Measurements from ENCODE around the gene AKAP12.
A peak's percentile ranks its signal among the peaks of the same experiment; 100 is the strongest.

AKAP12 gene, protein sequence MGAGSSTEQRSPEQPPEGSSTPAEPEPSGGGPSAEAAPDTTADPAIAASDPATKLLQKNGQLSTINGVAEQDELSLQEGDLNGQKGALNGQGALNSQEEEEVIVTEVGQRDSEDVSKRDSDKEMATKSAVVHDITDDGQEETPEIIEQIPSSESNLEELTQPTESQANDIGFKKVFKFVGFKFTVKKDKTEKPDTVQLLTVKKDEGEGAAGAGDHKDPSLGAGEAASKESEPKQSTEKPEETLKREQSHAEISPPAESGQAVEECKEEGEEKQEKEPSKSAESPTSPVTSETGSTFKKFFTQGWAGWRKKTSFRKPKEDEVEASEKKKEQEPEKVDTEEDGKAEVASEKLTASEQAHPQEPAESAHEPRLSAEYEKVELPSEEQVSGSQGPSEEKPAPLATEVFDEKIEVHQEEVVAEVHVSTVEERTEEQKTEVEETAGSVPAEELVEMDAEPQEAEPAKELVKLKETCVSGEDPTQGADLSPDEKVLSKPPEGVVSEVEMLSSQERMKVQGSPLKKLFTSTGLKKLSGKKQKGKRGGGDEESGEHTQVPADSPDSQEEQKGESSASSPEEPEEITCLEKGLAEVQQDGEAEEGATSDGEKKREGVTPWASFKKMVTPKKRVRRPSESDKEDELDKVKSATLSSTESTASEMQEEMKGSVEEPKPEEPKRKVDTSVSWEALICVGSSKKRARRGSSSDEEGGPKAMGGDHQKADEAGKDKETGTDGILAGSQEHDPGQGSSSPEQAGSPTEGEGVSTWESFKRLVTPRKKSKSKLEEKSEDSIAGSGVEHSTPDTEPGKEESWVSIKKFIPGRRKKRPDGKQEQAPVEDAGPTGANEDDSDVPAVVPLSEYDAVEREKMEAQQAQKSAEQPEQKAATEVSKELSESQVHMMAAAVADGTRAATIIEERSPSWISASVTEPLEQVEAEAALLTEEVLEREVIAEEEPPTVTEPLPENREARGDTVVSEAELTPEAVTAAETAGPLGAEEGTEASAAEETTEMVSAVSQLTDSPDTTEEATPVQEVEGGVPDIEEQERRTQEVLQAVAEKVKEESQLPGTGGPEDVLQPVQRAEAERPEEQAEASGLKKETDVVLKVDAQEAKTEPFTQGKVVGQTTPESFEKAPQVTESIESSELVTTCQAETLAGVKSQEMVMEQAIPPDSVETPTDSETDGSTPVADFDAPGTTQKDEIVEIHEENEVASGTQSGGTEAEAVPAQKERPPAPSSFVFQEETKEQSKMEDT (N-terminal part only)

DNA sequence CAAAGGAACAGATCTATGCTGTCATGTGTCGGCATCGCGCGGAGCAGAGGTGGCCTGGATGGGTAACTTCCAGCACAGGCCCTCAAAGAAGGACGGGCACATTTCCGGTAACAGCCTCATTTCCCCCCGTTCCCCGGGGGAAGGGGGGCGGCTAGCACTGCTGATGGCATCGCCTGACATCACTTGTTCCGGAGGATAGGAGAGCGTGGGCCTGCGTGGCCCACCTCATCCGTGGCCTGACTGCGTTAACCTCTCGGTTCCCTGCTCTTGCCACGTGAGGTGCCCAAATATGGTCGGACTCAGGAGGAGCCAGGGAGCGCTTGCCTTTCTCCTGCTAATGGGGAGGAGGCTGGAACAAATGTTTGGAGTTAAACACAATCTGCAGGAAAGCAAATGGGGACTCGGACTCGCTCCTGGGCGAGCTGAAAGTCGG is at the start of gene AKAP12:
AKAP12 (plus strand) TSS at position 365 of the 433 bp plus-strand sequence. CDS start 596 bp downstream, outside the sequence.
- Histone ChIP-seq H3K4me1 (ENCODE audit: insufficient read depth, low read length) (peaks cover 8% of the 10 kb centered on the region), H3K27me3 (ENCODE audit: control insufficient read depth in 1 of 2, insufficient read depth in 2 of 2, low read length in 2 of 2) (no peaks in the 10 kb centered on the region), H3K4me3 (ENCODE audit: low read depth in 1 of 2, low read length in 2 of 2) (peak within 1 kb of the TSS; percentile 93 to 94), H3K9ac (ENCODE audit: low read length) (peak within 1 kb of the TSS; percentile 95), H3K27ac (ENCODE audit: low read depth, low read length) (peak within 1 kb of the TSS; percentile 91), H3K36me3 (ENCODE audit: insufficient read depth, low read length) (no peaks in the 10 kb centered on the region), H3K9me3 (ENCODE audit: low read length) (no peaks in the 10 kb centered on the region)

DNA sequence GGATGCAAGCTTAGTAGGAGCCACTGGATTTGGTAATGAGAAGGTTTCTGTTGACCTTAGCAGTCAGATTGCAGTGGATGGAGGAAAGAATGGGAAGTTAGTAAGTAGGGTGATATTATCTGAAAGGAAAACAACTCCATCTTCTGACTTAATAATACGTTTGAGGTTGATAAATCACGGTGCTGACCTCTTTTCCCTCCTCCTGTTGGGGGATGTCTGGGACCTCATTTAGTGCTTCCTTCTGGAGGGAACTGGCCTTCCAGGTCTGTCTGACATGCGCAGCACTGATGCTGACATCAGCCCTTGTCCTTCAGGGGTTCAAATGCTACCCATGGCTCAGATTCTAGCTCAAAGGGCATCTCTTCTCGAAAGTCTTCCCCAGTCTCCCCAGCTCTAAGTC is 48.2 kb upstream of the AKAP12 start:
- Histone ChIP-seq H3K9ac (ENCODE audit: low read length) (no peak overlapping the region), H3K9me3 (ENCODE audit: low read length) (no peaks in the 10 kb centered on the region), H3K4me3 (ENCODE audit: low read depth in 1 of 2, low read length in 2 of 2) (no peak overlapping the region), H3K36me3 (ENCODE audit: insufficient read depth, low read length) (no peaks in the 10 kb centered on the region), H3K4me1 (ENCODE audit: insufficient read depth, low read length) (no peaks in the 10 kb centered on the region), H3K27ac (ENCODE audit: low read depth, low read length) (no peak overlapping the region), H3K27me3 (ENCODE audit: control insufficient read depth in 1 of 2, insufficient read depth in 2 of 2, low read length in 2 of 2) (no peaks in the 10 kb centered on the region)

DNA sequence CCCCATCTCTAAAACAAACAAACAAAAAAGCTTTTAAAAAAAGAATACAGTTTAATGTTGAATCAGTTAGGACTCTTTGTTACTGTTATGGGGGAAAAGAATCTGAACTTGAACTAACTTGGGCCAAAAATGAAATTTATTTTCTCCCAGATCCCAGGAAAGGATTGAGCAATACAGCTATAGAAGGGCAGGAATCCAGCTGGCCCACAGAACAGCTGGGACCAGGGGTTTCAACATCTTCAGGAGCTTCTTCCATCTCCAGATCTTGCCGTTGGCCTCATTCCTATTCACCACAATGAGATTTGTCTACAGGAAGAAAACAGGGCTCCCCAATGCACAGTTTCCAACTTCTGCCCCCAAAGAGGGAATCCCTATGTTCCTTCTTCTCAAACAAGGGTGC is 43.2 kb upstream of the AKAP12 start:
- H3K4me3 ChIP-seq (ENCODE audit: low read depth in 1 of 2, low read length in 2 of 2): no peak overlapping the region
- no peak overlapping the region for H3K27ac ChIP-seq (ENCODE audit: low read depth, low read length)
- H3K4me1 ChIP-seq (ENCODE audit: insufficient read depth, low read length): no peaks in the 10 kb centered on the region
- H3K36me3 ChIP-seq (ENCODE audit: insufficient read depth, low read length): no peaks in the 10 kb centered on the region
- H3K9me3 ChIP-seq (ENCODE audit: low read length): no peaks in the 10 kb centered on the region
- H3K9ac ChIP-seq (ENCODE audit: low read length): no peak overlapping the region
- H3K27me3 ChIP-seq (ENCODE audit: control insufficient read depth in 1 of 2, insufficient read depth in 2 of 2, low read length in 2 of 2): no peaks in the 10 kb centered on the region

DNA sequence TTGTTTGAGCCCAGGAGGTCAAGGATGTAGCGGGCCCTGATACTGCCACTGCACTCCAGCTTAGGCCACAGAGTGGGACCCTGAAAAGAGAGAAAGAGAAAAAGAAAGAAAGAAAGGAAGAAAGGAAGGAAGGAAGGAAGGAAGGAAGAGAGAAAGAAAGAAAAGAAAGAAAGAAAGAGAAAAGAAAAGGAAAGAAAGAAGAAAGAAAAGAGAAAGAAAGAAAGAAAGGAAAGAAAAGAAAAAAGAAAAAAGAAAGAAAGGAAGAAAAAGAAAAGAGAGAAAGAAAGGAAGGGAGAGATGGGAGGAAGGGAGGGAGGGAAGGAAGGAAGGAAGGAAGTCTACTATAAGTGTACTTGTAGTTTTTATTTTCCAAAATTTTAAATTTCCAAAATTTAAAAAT is 42.2 kb upstream of the AKAP12 start:
- H3K9me3 ChIP-seq (ENCODE audit: low read length): no peaks in the 10 kb centered on the region
- no peaks in the 10 kb centered on the region for H3K27me3 ChIP-seq (ENCODE audit: control insufficient read depth in 1 of 2, insufficient read depth in 2 of 2, low read length in 2 of 2)
- no peak overlapping the region for H3K27ac ChIP-seq (ENCODE audit: low read depth, low read length)
- H3K4me1 ChIP-seq (ENCODE audit: insufficient read depth, low read length): no peaks in the 10 kb centered on the region
- no peak overlapping the region for H3K9ac ChIP-seq (ENCODE audit: low read length)
- H3K36me3 ChIP-seq (ENCODE audit: insufficient read depth, low read length): no peaks in the 10 kb centered on the region
- H3K4me3 ChIP-seq (ENCODE audit: low read depth in 1 of 2, low read length in 2 of 2): no peak overlapping the region

DNA sequence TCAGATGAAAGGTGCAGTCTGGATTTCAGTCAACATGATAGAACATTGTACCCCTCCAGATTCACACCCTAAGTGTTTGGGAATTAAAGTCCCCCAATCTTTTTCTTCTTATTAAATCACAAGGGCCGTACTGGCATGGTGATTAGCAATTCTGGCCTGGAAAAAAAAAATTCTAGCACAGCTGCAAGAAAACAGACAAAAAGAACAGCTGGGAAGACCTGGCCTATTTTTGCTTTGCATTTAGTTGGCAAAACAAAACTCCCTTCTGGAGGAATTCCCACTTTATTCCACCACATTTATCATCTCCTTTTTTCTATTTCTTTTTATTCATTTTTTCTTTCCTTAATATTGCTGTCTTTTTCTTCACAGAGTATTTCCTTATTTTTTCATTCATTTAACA is 39.8 kb upstream of the AKAP12 start:
- H3K9ac ChIP-seq (ENCODE audit: low read length): no peak overlapping the region
- no peak overlapping the region for H3K4me3 ChIP-seq (ENCODE audit: low read depth in 1 of 2, low read length in 2 of 2)
- no peak overlapping the region for H3K27ac ChIP-seq (ENCODE audit: low read depth, low read length)
- H3K36me3 ChIP-seq (ENCODE audit: insufficient read depth, low read length): no peaks in the 10 kb centered on the region
- H3K4me1 ChIP-seq (ENCODE audit: insufficient read depth, low read length): no peaks in the 10 kb centered on the region
- H3K9me3 ChIP-seq (ENCODE audit: low read length): no peaks in the 10 kb centered on the region
- H3K27me3 ChIP-seq (ENCODE audit: control insufficient read depth in 1 of 2, insufficient read depth in 2 of 2, low read length in 2 of 2): no peaks in the 10 kb centered on the region

DNA sequence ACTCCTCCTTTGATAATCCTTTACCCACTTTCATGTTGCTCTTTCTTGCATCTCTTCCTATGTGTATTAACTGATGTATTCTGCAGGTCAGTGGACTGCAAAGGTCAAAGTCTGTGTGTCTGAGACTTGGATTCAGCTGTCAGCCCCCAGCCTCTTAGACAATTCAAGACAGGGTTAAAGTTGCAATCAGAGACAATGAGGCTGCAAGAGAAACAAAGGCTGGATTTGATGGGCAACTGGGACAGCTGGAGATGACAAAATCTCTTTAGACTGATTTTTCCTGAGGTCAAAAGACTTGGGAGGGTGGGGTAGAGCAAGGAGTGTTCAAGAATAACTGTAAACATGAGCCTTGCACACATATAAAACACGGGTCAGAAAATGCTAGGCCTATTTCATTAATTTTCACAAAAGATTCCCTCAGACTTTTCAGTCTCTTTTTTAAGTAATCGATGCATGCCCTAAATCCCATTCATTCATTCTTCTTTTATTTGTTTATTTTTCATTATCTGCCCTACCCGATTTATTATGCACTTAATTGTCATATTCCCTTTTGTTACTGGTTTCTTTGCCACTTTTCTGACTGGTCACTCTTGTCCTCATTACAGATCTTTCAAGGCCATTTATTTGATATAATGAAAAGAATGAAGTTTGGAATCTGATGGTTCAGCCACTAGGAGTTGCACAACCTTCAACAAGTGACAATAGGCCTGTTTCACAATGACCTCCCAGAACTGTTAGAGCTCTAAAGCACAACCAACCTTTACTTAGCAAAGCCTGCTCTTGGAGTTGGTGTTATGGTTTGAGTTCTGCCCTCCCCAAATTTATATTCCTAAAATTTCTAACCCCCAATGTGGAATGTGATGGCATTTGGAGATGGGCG is 33.8 kb upstream of the AKAP12 start:
- Histone ChIP-seq H3K27ac (ENCODE audit: low read depth, low read length) (no peak overlapping the region), H3K9me3 (ENCODE audit: low read length) (no peaks in the 10 kb centered on the region), H3K4me1 (ENCODE audit: insufficient read depth, low read length) (no peaks in the 10 kb centered on the region), H3K27me3 (ENCODE audit: control insufficient read depth in 1 of 2, insufficient read depth in 2 of 2, low read length in 2 of 2) (no peaks in the 10 kb centered on the region), H3K9ac (ENCODE audit: low read length) (no peak overlapping the region), H3K4me3 (ENCODE audit: low read depth in 1 of 2, low read length in 2 of 2) (no peak overlapping the region), H3K36me3 (ENCODE audit: insufficient read depth, low read length) (no peaks in the 10 kb centered on the region)

DNA sequence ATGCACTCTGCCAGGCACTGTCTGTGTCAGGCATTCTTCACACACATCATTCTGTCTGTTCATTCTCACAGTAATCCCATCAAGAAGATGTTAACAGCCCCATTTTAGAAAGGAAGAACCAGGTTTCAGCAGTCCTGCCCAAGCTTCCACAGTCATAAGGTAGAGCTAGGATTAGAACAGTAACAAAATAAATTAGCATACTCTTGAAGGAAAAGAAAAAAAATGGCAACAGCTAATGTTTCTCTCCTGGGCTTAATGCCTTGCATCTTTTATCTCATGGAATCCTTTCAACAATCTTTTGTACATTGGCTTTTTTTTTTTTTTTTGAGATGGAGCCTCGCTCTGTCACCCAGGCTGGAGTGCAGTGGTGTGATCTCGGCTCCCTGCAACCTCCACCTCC is 32.1 kb upstream of the AKAP12 start:
- no peaks in the 10 kb centered on the region for H3K27me3 ChIP-seq (ENCODE audit: control insufficient read depth in 1 of 2, insufficient read depth in 2 of 2, low read length in 2 of 2)
- no peaks in the 10 kb centered on the region for H3K36me3 ChIP-seq (ENCODE audit: insufficient read depth, low read length)
- H3K4me3 ChIP-seq (ENCODE audit: low read depth in 1 of 2, low read length in 2 of 2): no peak overlapping the region
- no peaks in the 10 kb centered on the region for H3K4me1 ChIP-seq (ENCODE audit: insufficient read depth, low read length)
- H3K9me3 ChIP-seq (ENCODE audit: low read length): no peaks in the 10 kb centered on the region
- H3K9ac ChIP-seq (ENCODE audit: low read length): no peak overlapping the region
- no peak overlapping the region for H3K27ac ChIP-seq (ENCODE audit: low read depth, low read length)

DNA sequence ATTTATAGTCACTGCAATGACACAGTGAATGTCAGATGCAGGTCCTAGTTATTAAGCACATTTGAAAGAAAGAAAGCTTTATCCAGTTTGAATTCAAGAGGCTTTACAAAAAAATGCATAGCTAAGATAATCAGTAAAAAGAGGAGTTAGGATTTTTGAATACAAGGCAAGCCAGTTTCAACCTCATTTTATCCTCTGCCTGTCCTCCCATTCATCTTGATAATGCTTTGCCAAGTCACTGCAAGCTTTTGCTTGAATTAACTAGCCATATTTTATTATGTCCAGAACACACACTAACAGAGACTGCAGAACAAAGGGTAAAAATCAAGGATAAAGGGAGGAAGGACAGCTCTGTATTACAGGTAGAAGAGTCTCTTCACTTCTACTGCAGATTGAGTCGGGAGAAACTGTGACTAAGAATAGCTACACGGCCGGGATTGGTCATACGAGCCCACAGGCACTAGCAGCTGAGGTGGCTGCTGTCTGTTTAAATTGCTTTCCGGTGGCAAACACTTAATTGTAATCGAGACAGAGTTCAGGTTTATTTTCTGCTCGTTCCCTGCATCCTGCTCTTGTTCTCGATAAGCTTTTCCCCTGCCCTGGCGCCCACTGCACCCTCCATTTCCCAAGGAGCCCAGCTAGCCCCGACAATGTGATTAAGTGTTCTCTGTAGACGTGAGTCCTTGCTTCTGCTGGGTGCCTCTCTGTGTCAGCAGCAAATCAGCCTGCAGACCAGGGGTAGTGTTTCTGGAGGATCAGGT is 30.5 kb upstream of the AKAP12 start:
- no peak overlapping the region for H3K9ac ChIP-seq (ENCODE audit: low read length)
- H3K27ac ChIP-seq (ENCODE audit: low read depth, low read length): no peak overlapping the region
- H3K4me1 ChIP-seq (ENCODE audit: insufficient read depth, low read length): no peaks in the 10 kb centered on the region
- no peaks in the 10 kb centered on the region for H3K36me3 ChIP-seq (ENCODE audit: insufficient read depth, low read length)
- peak overlapping the region in 1 of 2 donors; percentile 17 for H3K4me3 ChIP-seq (ENCODE audit: low read depth in 1 of 2, low read length in 2 of 2)
- no peaks in the 10 kb centered on the region for H3K27me3 ChIP-seq (ENCODE audit: control insufficient read depth in 1 of 2, insufficient read depth in 2 of 2, low read length in 2 of 2)
- H3K9me3 ChIP-seq (ENCODE audit: low read length): no peaks in the 10 kb centered on the region

DNA sequence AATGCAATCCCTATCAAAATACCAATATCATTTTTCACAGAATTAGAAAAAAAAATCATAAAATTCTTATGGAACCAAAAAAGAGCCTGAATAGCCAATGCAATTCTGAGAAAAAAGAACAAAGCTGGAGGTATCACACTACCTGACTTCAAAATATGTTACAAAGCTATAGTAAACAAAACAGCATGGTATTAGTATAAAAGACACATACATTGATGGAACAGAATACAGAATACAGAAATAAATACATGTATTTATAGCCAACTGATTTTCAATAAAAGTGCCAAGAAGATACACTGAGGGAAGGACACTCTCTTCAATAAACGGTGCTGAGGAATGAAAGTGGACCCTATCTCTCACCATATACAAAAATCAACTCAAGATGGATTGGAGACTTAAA is 28.7 kb upstream of the AKAP12 start:
- no peaks in the 10 kb centered on the region for H3K36me3 ChIP-seq (ENCODE audit: insufficient read depth, low read length)
- no peaks in the 10 kb centered on the region for H3K9me3 ChIP-seq (ENCODE audit: low read length)
- no peak overlapping the region for H3K4me3 ChIP-seq (ENCODE audit: low read depth in 1 of 2, low read length in 2 of 2)
- no peaks in the 10 kb centered on the region for H3K4me1 ChIP-seq (ENCODE audit: insufficient read depth, low read length)
- no peaks in the 10 kb centered on the region for H3K27me3 ChIP-seq (ENCODE audit: control insufficient read depth in 1 of 2, insufficient read depth in 2 of 2, low read length in 2 of 2)
- no peak overlapping the region for H3K27ac ChIP-seq (ENCODE audit: low read depth, low read length)
- no peak overlapping the region for H3K9ac ChIP-seq (ENCODE audit: low read length)

DNA sequence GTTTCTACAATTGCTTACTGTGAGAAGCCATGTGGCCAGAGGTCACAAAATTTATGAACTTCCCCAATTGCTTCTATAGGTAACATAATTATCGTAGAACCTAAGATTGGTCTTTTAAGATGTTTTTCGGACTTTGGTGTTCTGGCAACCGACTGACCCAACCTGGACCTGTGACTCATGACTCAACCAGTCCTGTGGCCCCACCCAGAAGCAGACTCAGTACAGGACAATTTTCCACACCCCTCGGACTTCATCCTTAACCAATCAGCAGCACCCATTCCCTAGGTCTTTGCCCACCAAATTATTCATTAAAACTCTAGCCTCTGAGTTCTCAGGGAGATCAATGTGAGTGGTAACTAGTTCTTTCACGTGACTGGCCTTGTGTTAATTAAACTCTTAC is 26.4 kb upstream of the AKAP12 start:
- H3K4me1 ChIP-seq (ENCODE audit: insufficient read depth, low read length): no peaks in the 10 kb centered on the region
- H3K36me3 ChIP-seq (ENCODE audit: insufficient read depth, low read length): no peaks in the 10 kb centered on the region
- no peak overlapping the region for H3K9ac ChIP-seq (ENCODE audit: low read length)
- no peak overlapping the region for H3K4me3 ChIP-seq (ENCODE audit: low read depth in 1 of 2, low read length in 2 of 2)
- no peak overlapping the region for H3K27ac ChIP-seq (ENCODE audit: low read depth, low read length)
- no peaks in the 10 kb centered on the region for H3K9me3 ChIP-seq (ENCODE audit: low read length)
- no peaks in the 10 kb centered on the region for H3K27me3 ChIP-seq (ENCODE audit: control insufficient read depth in 1 of 2, insufficient read depth in 2 of 2, low read length in 2 of 2)
